OCI-LY3 (cell line): ENCODE measurements around the gene HMX1.

ENCODE experiments used
- H2AFZ ChIP-seq: fragments of 200-600, 300-600 bp; shearing (Covaris generic); 2 replicates; pipeline ENCODE4 v1.6.0; 2014; ENCODE audit warnings: antibody characterized with exemption, low read depth, low read length
- H3K27ac ChIP-seq: fragments of 200-600, 300-600 bp; sonication (generic); 2 replicates; pipeline ENCODE4 v1.5.1; 2014; ENCODE audit warnings: mild to moderate bottlenecking, low read length, moderate library complexity, mixed read lengths
- H3K27me3 ChIP-seq: fragments of 200-600, 300-600 bp; sonication (generic); 2 replicates; pipeline ENCODE4 v1.6.1; 2014; ENCODE audit warnings: low read depth, low read length, mixed read lengths
- H3K36me3 ChIP-seq: fragments of 200-600, 300-600 bp; sonication (generic); replicated peaks from 2 replicates; pipeline ENCODE3; 2014; ENCODE audit warnings: low read depth, low read length, mixed read lengths
- H3K4me1 ChIP-seq: fragments of 300-600, 200-600 bp; sonication (generic); 2 replicates; pipeline ENCODE4 v1.6.1; 2014; ENCODE audit warnings: low read length, mixed read lengths
- H3K4me2 ChIP-seq: fragments of 200-600, 300-600 bp; sonication (generic); 2 replicates; pipeline ENCODE4 v1.6.1; 2014; ENCODE audit warnings: low read length, mixed read lengths
- H3K4me3 ChIP-seq: fragments of 300-600, 200-600 bp; sonication (generic); 2 replicates; pipeline ENCODE4 v1.5.1; 2014; ENCODE audit warnings: antibody characterized with exemption, mild to moderate bottlenecking, low read length, moderate library complexity
- H3K79me2 ChIP-seq: fragments of 300-600, 200-600 bp; shearing (Covaris generic); 2 replicates; pipeline ENCODE4 v1.6.1; 2014; ENCODE audit warnings: mild to moderate bottlenecking, low read length, mixed read lengths
- H3K9ac ChIP-seq: fragments of 300-600, 200-600 bp; shearing (Covaris generic); 2 replicates; pipeline ENCODE4 v1.6.0; 2014; ENCODE audit warnings: mild to moderate bottlenecking, low read length, moderate library complexity
- H3K9me3 ChIP-seq: fragments of 200-600, 300-600 bp; shearing (Covaris generic); 2 replicates; pipeline ENCODE4 v1.6.1; 2014; ENCODE audit warnings: low read length, mixed read lengths; ENCODE audit not compliant: insufficient read depth
- H4K20me1 ChIP-seq: fragments of 200-600, 300-600 bp; sonication (generic); 2 replicates; pipeline ENCODE4 v1.6.1; 2016; ENCODE audit warnings: low read length, mixed read lengths; ENCODE audit not compliant: insufficient read depth
- EZH2phosphoT487 ChIP-seq: fragments of 200-600 bp; shearing (Covaris generic); IDR thresholded peaks from 2 replicates; pipeline ENCODE4 v1.6.1; 2018; ENCODE audit warnings: antibody characterized with exemption, mixed run types, low read depth
- TF ChIP-seq, protein P1 (sequence below): fragments of 200-600, 300-600 bp; sonication (generic); IDR thresholded peaks from 2 replicates; pipeline ENCODE4 v1.5.1; 2014; ENCODE audit warnings: antibody characterized with exemption, low read length, low read depth

The HMX1 gene

DNA sequence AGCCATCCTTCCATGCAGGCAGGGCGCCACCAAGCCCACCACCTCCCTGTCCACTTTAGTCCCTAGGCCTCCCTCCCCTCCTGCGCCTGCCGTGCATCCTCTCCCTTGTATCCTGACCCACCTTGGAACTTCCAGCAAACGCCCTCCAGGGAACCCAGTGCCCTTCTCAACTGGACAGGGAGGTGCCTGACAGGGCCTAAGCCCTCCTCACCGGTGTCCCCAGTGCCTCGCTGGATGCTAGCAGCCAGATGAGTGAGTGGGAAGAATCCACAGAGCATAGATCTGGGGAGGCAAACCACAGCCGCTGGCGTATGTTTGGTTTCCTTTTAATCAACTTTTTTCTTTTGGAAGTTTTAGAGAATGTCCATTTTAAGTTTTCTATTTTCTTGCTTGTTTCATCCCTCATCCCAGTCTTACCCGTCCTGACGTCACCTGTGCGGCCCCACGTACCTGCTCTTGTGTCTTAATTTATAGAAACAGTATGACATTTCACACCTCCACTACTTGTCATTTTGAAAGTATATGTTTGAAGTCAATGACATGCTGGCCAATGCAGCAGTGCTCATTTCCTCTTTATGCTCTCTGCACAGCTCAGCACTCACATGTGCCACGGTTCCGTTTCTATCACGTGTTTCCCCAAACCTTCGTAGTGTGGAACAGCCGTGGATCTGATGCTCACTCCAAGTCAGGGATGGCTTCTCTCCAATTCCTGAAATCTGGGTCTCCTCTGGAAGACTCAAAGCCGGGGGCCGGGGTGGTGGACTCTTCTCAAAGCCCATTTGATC, 3.4 kb upstream of the HMX1 start:
- no peaks in the 10 kb centered on the region for H4K20me1 ChIP-seq
- no peak overlapping the region for H3K4me2 ChIP-seq
- peaks cover 12% of the 10 kb centered on the region for H3K4me1 ChIP-seq
- peak overlapping the region; percentile 8; the same call in 1 of the 2 replicates for H3K4me3 ChIP-seq
- peaks cover 11% of the 10 kb centered on the region for H3K9me3 ChIP-seq
- TF ChIP-seq, protein P1, sequence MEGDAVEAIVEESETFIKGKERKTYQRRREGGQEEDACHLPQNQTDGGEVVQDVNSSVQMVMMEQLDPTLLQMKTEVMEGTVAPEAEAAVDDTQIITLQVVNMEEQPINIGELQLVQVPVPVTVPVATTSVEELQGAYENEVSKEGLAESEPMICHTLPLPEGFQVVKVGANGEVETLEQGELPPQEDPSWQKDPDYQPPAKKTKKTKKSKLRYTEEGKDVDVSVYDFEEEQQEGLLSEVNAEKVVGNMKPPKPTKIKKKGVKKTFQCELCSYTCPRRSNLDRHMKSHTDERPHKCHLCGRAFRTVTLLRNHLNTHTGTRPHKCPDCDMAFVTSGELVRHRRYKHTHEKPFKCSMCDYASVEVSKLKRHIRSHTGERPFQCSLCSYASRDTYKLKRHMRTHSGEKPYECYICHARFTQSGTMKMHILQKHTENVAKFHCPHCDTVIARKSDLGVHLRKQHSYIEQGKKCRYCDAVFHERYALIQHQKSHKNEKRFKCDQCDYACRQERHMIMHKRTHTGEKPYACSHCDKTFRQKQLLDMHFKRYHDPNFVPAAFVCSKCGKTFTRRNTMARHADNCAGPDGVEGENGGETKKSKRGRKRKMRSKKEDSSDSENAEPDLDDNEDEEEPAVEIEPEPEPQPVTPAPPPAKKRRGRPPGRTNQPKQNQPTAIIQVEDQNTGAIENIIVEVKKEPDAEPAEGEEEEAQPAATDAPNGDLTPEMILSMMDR: no peak
- TF ChIP-seq EZH2phosphoT487: no peak
- H2AFZ ChIP-seq: no peak overlapping the region
- no peak overlapping the region for H3K9ac ChIP-seq
- H3K27ac ChIP-seq: peak overlapping the region; percentile 16
- peaks cover 8% of the 10 kb centered on the region; the same call in 1 of the 2 replicates for H3K27me3 ChIP-seq
- H3K79me2 ChIP-seq: no peaks in the 10 kb centered on the region
- peaks cover 5% of the 10 kb centered on the region for H3K36me3 ChIP-seq

DNA sequence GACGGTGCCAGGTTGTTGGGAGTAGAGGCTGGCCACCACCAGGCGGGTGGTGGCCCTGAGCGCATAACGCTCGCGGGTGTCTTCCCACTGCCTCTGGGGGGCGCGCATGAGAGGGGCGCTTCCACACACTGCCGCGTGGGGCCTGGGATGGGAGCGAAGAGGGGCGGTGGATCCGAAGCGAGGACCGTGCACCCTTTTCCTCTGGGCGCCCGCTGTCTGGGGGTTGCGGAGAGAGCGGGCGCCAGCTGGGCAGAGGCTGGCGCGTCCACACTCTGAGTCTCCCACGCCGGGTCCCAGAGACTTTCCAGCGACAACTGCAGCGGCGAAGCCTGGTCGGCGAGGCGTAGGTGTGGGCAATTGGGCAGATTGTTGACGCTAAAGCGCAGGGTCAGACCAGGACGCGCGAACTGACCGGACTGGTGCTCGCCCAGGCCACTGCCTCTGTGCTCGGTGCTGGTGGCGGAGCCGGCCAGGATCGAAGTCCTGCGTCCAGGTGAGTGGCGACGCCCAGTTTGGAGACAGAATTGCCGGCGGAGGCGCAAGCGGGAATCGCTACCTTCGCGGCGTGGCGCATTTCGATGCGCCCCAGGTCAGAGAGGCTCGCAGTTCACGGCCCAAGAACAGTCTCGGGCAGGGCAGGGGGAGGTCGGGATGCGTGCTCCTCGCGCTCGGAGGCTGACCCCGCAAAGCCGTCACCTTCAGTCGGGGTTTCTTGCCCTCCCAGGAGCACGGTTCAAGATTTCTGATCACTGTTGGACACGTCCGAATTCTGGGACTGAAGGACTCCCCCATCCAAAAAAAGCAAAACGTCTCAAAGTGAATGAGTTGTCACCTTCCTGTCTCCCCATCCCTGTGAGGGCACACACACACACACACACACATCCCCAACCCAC, 2.6 kb upstream of the HMX1 start:
- no peak overlapping the region for H3K9ac ChIP-seq
- peaks cover 5% of the 10 kb centered on the region for H3K36me3 ChIP-seq
- H3K4me3 ChIP-seq: no peak overlapping the region
- H3K9me3 ChIP-seq: peaks cover 11% of the 10 kb centered on the region
- TF ChIP-seq EZH2phosphoT487: no peak
- TF ChIP-seq, protein P1: no peak
- H3K79me2 ChIP-seq: no peaks in the 10 kb centered on the region
- no peak overlapping the region for H3K27ac ChIP-seq
- H4K20me1 ChIP-seq: no peaks in the 10 kb centered on the region
- H2AFZ ChIP-seq: no peak overlapping the region
- H3K4me2 ChIP-seq: no peak overlapping the region
- H3K27me3 ChIP-seq: peaks cover 8% of the 10 kb centered on the region; the same call in 1 of the 2 replicates
- H3K4me1 ChIP-seq: peaks cover 12% of the 10 kb centered on the region

DNA sequence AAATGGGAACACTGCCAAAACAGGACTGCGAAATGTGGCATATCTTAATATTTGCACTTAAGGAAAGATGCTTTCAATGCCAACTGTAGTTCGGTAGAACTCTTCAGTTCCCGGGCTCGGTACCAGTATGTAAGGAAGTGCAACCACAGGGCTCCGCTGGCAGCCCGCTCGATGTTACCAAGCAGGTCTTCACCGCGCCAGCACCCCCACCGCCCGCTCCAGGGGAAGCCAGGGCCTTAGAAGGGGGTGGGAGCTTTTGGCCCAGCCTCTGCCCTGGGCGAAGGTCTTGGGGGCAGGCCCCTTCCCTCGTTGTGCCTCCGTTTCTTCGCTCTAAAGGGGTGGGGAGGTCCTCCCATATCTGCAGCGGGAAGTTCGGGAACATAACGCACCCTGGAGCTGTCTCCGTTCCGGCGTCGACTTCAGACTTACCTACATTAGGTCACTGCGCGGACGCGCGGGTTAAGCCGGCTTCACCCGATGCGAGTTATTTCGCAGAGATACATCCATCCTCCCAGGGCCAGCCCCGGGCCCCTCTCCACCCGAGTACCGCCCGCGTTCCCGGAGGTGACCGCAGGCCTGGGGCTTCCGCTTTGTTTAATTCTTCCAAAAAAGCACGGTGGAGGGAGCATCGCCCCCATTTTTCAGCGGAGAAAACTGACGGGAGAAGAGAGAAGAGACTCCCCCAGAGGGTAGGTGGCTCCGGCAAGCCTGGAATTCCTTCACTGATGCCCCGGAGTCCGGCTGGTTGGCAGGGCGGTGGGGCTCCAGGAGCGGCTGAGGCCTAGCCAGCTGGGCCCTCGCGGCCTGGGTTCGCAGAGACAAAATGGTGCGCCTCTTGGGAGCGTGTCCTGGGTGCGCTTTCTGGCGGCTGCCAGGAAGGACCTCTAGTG, 1.0 kb upstream of the HMX1 start:
- Histone ChIP-seq H2AFZ (no peak overlapping the region), H3K4me2 (no peak overlapping the region), H3K4me3 (no peak overlapping the region), H3K4me1 (peaks cover 12% of the 10 kb centered on the region), H3K79me2 (no peaks in the 10 kb centered on the region), H3K36me3 (peaks cover 5% of the 10 kb centered on the region), H3K27ac (no peak overlapping the region), H3K27me3 (peaks cover 8% of the 10 kb centered on the region; the same call in 1 of the 2 replicates), H3K9me3 (peaks cover 11% of the 10 kb centered on the region), H4K20me1 (no peaks in the 10 kb centered on the region), H3K9ac (no peak overlapping the region)
- TF ChIP-seq, protein P1: no peak
- no peak for TF ChIP-seq EZH2phosphoT487
